NCI-H2171 (cell line): ENCODE measurements around the gene CACNG6.
A peak's percentile ranks its signal among the peaks of the same experiment; 100 is the strongest.
"Not testable (repeated sequence)": the region's sequence is repeated elsewhere in the genome, so short reads cannot be mapped to it uniquely, and the experiment has no call there.

Source experiments
- DNase-seq: peaks from one replicate; lab custom pipeline; 2025; lab: John Stamatoyannopoulos, UW

Gene CACNG6

GRCh38 chr19:54002495-54003315, 11.3 kb downstream of the CACNG6 start:
- no peak for DNase-seq

GRCh38 chr19:54009440-54009839, 18.0 kb downstream of the CACNG6 start:
- no peak for DNase-seq

- no peak for DNase-seq
Observed at GRCh38 chr19:54010474-54010873, 19.0 kb downstream of the CACNG6 start.

GRCh38 chr19:54011507-54012211, 20.2 kb downstream of the CACNG6 start:
- DNase-seq = no peak

GRCh38 chr19:54013866-54014265, 22.4 kb downstream of the CACNG6 start:
- no peak for DNase-seq

GRCh38 chr19:54014920-54015560, 23.6 kb downstream of the CACNG6 start:
- peak; percentile 41 for DNase-seq

- DNase-seq = no peak
Observed at GRCh38 chr19:54017261-54017660, 25.8 kb downstream of the CACNG6 start.

GRCh38 chr19:54021363-54021762, 29.9 kb downstream of the CACNG6 start:
- DNase-seq = no peak

- DNase-seq = no peak
Observed at GRCh38 chr19:54021932-54022331, 30.5 kb downstream of the CACNG6 start.

- no peak for DNase-seq
Observed at GRCh38 chr19:54023191-54023590, 31.8 kb downstream of the CACNG6 start.

- DNase-seq = no peak
Observed at GRCh38 chr19:54024660-54025059, 33.2 kb downstream of the CACNG6 start.

- no peak for DNase-seq
Observed at GRCh38 chr19:54026656-54027055, 35.2 kb downstream of the CACNG6 start.

GRCh38 chr19:54029301-54029700, 37.9 kb downstream of the CACNG6 start:
- DNase-seq = no peak

- DNase-seq = peak; percentile 10
Observed at GRCh38 chr19:54029930-54030490, 38.6 kb downstream of the CACNG6 start.

GRCh38 chr19:54030895-54031586, 39.6 kb downstream of the CACNG6 start:
- DNase-seq = no peak

GRCh38 chr19:54035215-54036178, 44.1 kb downstream of the CACNG6 start:
- no peak for DNase-seq

GRCh38 chr19:54036542-54036941, 45.1 kb downstream of the CACNG6 start:
- DNase-seq = not testable (repeated sequence)

- DNase-seq = no peak
Observed at GRCh38 chr19:54040003-54040402, 48.6 kb downstream of the CACNG6 start.

GRCh38 chr19:54041969-54042606, 50.7 kb downstream of the CACNG6 start:
- DNase-seq = no peak

GRCh38 chr19:54042989-54043388, 51.6 kb downstream of the CACNG6 start:
- no peak for DNase-seq
